Gastrocnemius medialis (tissue), 4 donors: Measurements from ENCODE around the gene CLSTN2. TPM values are rescaled to one million over a fixed set of nuclear protein-coding genes. Genes with fewer than 3 reads are reported as not detected.

Experiments used
- ATAC-seq, 2 donors: fragments of 150-250 bp; one replicate each; pipeline ENCODE4 v1.9.1; 2016
- DNase-seq, 2 donors: peaks; one replicate each; pipeline ENCODE4 v3.0.0-alpha.2; 2019
- H3K27ac ChIP-seq, 4 donors: fragments of 200-600 bp; sonication (generic); 1 replicate in 1 of 4; 2 replicates in 3 of 4; pipeline ENCODE4 v1.5.1; 2016 to 2018; ENCODE audit warnings: mild to moderate bottlenecking in 2 of 4, moderate library complexity in 1 of 4
- H3K27me3 ChIP-seq, 3 donors: fragments of 200-600 bp; sonication (generic) in 2 of 3; 1 replicate in 1 of 3; 2 replicates in 2 of 3; pipeline versions ENCODE4 v1.5.1 to v1.6.0; 2016 to 2019; ENCODE audit warnings: mild to moderate bottlenecking in 1 of 3, moderate library complexity in 1 of 3
- H3K36me3 ChIP-seq, 2 donors: fragments of 200-600 bp; sonication (generic) in 1 of 2; one replicate each; pipeline ENCODE4 v1.5.1; 2017 to 2018
- H3K4me1 ChIP-seq, 2 donors: fragments of 200-600 bp; sonication (generic) in 1 of 2; one replicate each; pipeline ENCODE4 v1.5.1; 2016 to 2017; ENCODE audit warnings: mild to moderate bottlenecking in 2 of 2
- H3K4me3 ChIP-seq, 4 donors: fragments of 200-600 bp; sonication (generic) in 3 of 4; 1 replicate in 1 of 4; 2 replicates in 3 of 4; pipeline ENCODE4 v1.5.1; 2016 to 2019; ENCODE audit warnings: mild to moderate bottlenecking in 2 of 4
- H3K9me3 ChIP-seq, 3 donors: fragments of 200-600 bp; sonication (generic) in 2 of 3; 1 replicate in 1 of 3; 2 replicates in 2 of 3; pipeline ENCODE4 v1.5.1; 2016 to 2019
- CTCF ChIP-seq, 5 experiments: fragments of 450-650 bp in 3 of 5; fragments of 200-600 bp in 2 of 5; sonication (generic) in 2 of 5; IDR thresholded peaks in 4 of 5; conservative IDR thresholded peaks in 1 of 5; 1 replicate in 4 of 5; 2 replicates in 1 of 5; pipeline ENCODE4 v1.5.1; 2016 to 2019; ENCODE audit warnings: antibody characterized with exemption in 5 of 5, mild to moderate bottlenecking in 3 of 5, moderate library complexity in 3 of 5
- POLR2A ChIP-seq, 2 donors: fragments of 450-650 bp; IDR thresholded peaks; one replicate each; pipeline ENCODE4 v1.6.1; 2017; ENCODE audit warnings: antibody characterized with exemption in 2 of 2, mild to moderate bottlenecking in 2 of 2, moderate library complexity in 2 of 2
- in situ Hi-C, 4 donors: fragments of 200-750 bp; cut with MboI; loops; one replicate each; pipeline versions ENCODE4 v1.15.0 to v1.8.0; 2017; ENCODE audit warnings: low sequenced_read_pairs in 4 of 4
- intact Hi-C: fragments of 100-400 bp; cut with DNase I; formaldehyde crosslinking; loops from one replicate; pipeline ENCODE4 v1.15.1; 2023; ENCODE audit warnings: low total_unique reads
- total RNA-seq, 4 donors: library from RNA; depleted of rRNA; stranded (reverse); fragments of >200 nt; gene quantifications; one replicate each; pipeline versions ENCODE4 v1.1.0 to v1.2.3, GENCODE V29; 2016

The CLSTN2 gene
- total RNA-seq, 4 donors from 2014 or later, result 1.1 to 4.9 (median 4.0) TPM

GRCh38 chr3:140081887-140082286 lies 146.9 kb downstream of the CLSTN2 start:
- H3K27ac ChIP-seq, result no peak overlapping the region
- H3K36me3 ChIP-seq, result no peaks in the 10 kb centered on the region
- no peak for DNase-seq
- in situ Hi-C loops, result no loop called here
- intact Hi-C loops, result no loop called here
- no peak for TF ChIP-seq CTCF (IDR thresholded peaks at IDR 0.05 in 4 of 5, conservative IDR thresholded peaks at IDR 0.05 in 1 of 5)
- TF ChIP-seq POLR2A (IDR thresholded peaks at IDR 0.05), result no peak
- no peak overlapping the region for H3K4me3 ChIP-seq
- ATAC-seq, result no peak
- no peaks in the 10 kb centered on the region for H3K27me3 ChIP-seq
- no peaks in the 10 kb centered on the region for H3K9me3 ChIP-seq
- no peaks in the 10 kb centered on the region for H3K4me1 ChIP-seq

- no peak for TF ChIP-seq CTCF (IDR thresholded peaks at IDR 0.05 in 4 of 5, conservative IDR thresholded peaks at IDR 0.05 in 1 of 5)
- no peak for TF ChIP-seq POLR2A (IDR thresholded peaks at IDR 0.05)
- H3K9me3 ChIP-seq, result no peaks in the 10 kb centered on the region
- DNase-seq (no peak), ATAC-seq (no peak)
- no peaks in the 10 kb centered on the region for H3K36me3 ChIP-seq
- no peaks in the 10 kb centered on the region for H3K27me3 ChIP-seq
- H3K4me1 ChIP-seq, result no peaks in the 10 kb centered on the region
- no peak overlapping the region for H3K4me3 ChIP-seq
- intact Hi-C loops, result no loop called here
- in situ Hi-C loops, result no loop called here
- H3K27ac ChIP-seq, result no peak overlapping the region
Observed at GRCh38 chr3:140085001-140085400, 150.0 kb downstream of the CLSTN2 start.

GRCh38 chr3:140086642-140087041 lies 151.7 kb downstream of the CLSTN2 start:
- Histone ChIP-seq H3K4me3 (no peak overlapping the region), H3K4me1 (peaks cover 0 to 7% of the 10 kb centered on the region in 2 donors), H3K27ac (no peak overlapping the region), H3K27me3 (no peaks in the 10 kb centered on the region), H3K9me3 (no peaks in the 10 kb centered on the region), H3K36me3 (no peaks in the 10 kb centered on the region)
- TF ChIP-seq POLR2A (IDR thresholded peaks at IDR 0.05) (no peak), CTCF (IDR thresholded peaks at IDR 0.05 in 4 of 5, conservative IDR thresholded peaks at IDR 0.05 in 1 of 5) (no peak)
- DNase-seq, result no peak
- in situ Hi-C loops, result no loop called here
- intact Hi-C loops, result no loop called here
- no peak for ATAC-seq

GRCh38 chr3:140088058-140088457 lies 153.1 kb downstream of the CLSTN2 start:
- Histone ChIP-seq H3K4me3 (no peak overlapping the region), H3K36me3 (no peaks in the 10 kb centered on the region), H3K27ac (no peak overlapping the region), H3K4me1 (peaks cover 0 to 7% of the 10 kb centered on the region in 2 donors), H3K9me3 (no peaks in the 10 kb centered on the region), H3K27me3 (no peaks in the 10 kb centered on the region)
- in situ Hi-C loops, result no loop called here
- DNase-seq (no peak), ATAC-seq (no peak)
- intact Hi-C loops, result no loop called here
- TF ChIP-seq POLR2A (IDR thresholded peaks at IDR 0.05) (no peak), CTCF (IDR thresholded peaks at IDR 0.05 in 4 of 5, conservative IDR thresholded peaks at IDR 0.05 in 1 of 5) (no peak)

GRCh38 chr3:140088513-140088912 lies 153.5 kb downstream of the CLSTN2 start:
- Histone ChIP-seq H3K27me3 (no peaks in the 10 kb centered on the region), H3K27ac (no peak overlapping the region), H3K9me3 (no peaks in the 10 kb centered on the region), H3K4me1 (peaks cover 0 to 10% of the 10 kb centered on the region in 2 donors), H3K36me3 (no peaks in the 10 kb centered on the region), H3K4me3 (no peak overlapping the region)
- DNase-seq, result no peak
- no peak for ATAC-seq
- no peak for TF ChIP-seq CTCF (IDR thresholded peaks at IDR 0.05 in 4 of 5, conservative IDR thresholded peaks at IDR 0.05 in 1 of 5)
- TF ChIP-seq POLR2A (IDR thresholded peaks at IDR 0.05), result no peak
- in situ Hi-C loops (no loop called here), intact Hi-C loops (no loop called here)
